ENCODE data around the gene DDX59.

Gene DDX59

GRCh38 chr1:200628223-200628881 lies 41.4 kb downstream of the DDX59 start:
- no peak for DNase-seq (ENCODE audit: low spot score)

- DNase-seq (ENCODE audit: low spot score): no peak
Measured at GRCh38 chr1:200627575-200628222, 42.0 kb downstream of the DDX59 start.

DNA sequence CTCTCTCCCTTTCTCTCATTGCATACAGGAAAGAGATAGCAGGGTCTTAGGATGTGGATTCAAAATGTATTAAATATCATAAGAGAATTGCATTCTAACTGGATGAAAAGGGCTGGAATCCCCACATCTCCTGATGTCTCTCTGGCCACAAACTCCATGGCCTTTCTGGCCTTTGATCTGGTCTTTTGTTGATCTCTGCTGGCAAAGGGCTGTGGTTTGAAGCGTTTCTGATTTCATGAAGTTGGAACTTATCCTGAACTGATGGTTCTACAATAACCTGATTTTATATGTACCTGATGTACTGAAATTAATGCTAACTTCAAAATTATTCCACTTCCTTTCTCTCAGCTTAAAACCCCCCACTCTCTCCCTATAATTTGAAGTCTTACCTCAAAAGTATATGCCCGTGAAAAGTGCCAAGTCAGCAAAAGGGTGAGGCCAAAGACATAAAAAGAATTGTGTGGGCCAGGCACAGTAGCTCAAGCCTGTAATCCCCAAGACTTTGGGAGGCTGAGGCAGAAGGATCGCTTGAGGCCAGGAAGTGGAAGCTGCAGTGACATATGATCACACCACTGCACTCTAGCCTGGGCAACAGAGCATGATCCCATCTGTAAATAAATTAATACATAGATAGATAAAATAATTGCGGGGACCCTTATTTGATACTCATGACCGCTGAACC lies 42.7 kb downstream of the DDX59 start:
- no peak for DNase-seq (ENCODE audit: low spot score)

- no peak for DNase-seq (ENCODE audit: low spot score)
Measured at GRCh38 chr1:200625381-200625824, 44.3 kb downstream of the DDX59 start.

- no peak for DNase-seq (ENCODE audit: low spot score)
Measured at GRCh38 chr1:200624679-200625335, 44.9 kb downstream of the DDX59 start.

GRCh38 chr1:200620273-200621131 lies 49.2 kb downstream of the DDX59 start, which contains the start of gene KIF14:
TSS of gene KIF14 (minus strand) at chr1:200620751. CDS start at chr1:200618723, 2,028 bp downstream.
- peak; percentile 92 for DNase-seq (ENCODE audit: low spot score)

DNA sequence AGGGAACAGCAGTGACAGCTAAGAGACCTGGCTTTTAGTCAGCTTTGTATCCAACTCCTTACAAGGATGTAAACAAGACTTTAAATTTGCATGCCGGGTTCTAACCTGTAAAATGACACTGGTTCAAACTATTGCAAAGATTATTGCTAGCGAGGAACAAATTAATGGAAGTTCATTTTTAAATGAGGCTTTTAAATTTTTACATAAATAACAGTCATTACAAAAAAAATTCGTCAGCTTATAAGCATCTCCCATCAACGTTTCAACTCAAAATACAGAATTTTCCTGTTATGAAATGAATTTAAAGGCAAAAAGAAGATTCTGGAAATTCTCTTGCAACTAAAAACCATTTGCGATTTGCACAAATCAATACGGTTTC lies 49.8 kb downstream of the DDX59 start:
- no peak for DNase-seq (ENCODE audit: low spot score)

DNA sequence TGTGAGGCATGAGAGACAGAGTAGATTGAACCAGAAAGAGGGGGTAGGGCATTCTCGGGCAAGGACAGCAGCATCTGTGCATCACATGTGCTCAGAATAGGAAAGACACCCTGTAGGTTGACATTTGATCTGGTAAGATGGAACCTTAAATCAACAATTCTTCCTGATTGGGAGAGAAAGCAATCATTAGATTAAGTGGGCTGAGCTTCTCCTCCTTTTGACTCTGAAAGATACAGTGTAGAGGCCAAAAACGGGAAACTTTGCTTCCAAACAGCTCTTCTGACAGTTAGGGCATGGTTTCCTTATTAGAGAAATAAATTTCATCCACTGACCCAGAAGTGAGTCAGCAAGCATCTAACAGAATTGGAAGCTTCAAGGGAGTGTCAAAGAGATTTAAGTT lies 58.9 kb downstream of the DDX59 start:
- DNase-seq (ENCODE audit: low spot score): no peak

DNA sequence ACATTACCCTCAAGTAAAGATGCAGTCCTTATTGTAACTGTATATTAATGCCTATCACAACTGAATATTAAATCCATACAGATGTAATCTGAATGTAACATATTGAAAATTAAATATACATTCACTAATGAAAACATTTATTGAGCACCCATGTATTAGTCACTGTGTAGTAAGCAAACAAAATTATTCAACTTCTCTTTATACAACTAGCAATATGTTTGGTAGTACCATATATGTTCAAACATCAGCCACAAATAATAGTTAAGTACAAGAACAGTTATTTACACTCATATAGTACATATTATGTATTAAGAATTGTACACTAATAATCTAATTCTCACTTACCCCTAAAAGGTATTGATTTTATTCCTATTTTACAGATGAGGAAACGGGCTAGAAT lies 67.1 kb downstream of the DDX59 start:
- no peak for DNase-seq (ENCODE audit: low spot score)

Data from HuH-7.5 (cell line).